GM18511 (cell line): Measurements from ENCODE around the gene RBMS3.

Experiments used
- ATAC-seq: cut with Tn5 transposase; IDR thresholded peaks from one replicate; pipeline ENCODE4 v1.9.1; 2021; ENCODE audit warnings: mild to moderate bottlenecking, moderate library complexity; ENCODE audit not compliant: unreplicated experiment

RBMS3 gene

DNA sequence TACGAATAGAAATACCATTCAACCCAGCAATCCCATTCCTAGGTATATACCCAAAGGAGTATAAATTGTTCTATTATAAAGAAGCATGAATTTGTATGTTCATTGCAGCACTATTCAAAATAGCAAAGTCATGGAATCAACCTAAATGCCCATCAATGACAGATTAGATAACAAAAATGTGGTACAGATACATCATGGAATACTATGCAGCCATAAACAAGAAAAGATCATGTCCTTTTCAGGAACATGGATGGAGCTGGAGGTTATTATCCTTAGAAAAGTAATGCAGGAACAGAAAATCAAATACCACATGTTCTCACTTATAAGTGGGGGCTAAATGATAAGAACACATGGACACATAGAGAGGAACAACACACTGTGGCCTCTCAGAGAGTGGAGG is 571.9 kb downstream of the RBMS3 start:
- ATAC-seq: no peak

DNA sequence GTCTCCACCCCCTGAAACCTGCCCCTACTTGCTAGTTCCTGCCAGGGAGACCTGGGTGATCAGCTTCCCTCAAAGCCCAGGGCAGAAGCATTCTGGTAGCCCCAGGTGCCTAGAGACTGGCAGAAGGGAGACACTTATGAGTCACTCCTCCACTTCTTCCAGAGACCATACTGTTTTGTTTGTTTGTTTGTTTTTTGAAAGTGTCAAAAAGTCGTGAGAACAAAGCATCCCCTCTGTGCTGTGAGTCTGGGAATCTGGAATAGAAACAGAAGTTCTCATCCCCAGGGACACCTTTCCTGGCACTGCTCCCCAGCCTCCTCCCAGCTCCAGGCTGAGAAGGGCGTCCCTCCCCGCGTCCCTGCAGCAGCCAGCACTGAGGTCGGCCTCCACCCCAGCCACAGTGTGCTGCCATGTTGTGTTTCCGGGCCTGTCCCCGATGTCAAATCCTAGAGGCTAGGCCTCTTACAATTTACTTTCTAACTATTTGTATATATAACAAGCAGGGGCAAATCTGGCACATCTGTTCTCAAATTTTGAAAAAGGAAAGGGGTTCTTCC is 573.0 kb downstream of the RBMS3 start:
- no peak for ATAC-seq

DNA sequence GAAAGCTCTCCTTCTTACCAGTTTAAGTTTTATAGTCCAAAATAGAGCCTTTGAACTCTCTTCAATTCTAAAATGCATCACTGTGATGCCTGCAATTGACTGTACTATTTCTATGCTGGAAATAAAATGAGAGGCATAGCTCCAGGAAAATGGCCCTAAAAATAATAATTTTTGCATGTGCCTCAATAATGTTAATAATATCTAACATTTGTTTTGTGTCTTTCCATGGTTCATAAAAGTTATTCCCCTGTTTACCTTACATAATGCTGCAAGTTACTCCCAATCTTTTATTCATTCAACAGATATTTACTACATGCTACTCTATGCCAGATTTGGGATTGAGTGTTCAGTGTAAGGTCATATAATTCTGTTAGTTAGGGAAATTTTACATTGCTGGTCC is 574.0 kb downstream of the RBMS3 start:
- ATAC-seq: no peak

DNA sequence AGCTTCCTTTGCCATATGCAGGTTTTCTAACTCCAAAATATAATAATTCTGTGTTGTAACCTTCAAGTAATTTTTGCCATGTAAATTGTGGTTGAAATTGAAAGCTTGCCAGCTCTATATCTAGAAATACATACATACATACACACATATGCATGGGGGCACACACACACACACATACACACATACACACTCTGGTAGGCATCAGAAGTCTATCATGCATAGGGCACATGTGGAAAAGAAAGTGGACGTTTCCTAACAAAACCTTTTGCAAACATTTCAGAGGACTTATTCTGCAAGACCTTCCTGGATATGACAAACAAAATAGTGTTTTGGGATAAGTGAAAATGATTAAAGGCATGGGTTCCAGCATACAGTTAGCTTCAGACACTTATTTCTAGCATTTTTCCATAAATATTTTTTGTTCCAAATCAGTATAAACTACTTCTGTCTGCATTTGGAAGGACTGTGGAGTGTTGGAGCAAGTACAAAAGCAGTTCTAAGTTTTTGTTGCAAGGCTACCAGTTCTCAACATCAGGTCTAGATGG is 578.9 kb downstream of the RBMS3 start:
- no peak for ATAC-seq

DNA sequence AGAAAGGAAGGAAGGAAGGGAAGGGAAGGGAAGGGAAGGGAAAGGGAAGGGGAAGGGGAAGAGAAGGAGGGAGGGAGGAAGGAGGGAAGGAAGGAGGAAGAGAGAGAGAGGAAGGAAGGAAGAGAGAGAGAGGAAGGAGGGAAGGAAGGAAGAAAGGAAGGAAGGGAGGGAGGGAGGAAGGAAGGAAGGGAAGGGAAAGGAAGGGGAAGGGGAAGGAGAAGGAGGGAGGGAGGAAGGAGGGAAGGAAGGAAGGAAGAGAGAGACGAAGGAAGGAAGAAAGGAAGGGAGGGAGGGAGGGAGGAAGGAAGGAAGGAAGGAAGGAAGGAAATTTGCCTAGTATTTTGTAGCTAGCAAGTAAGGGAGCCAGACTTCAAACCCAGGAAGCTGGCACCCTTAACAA is 583.9 kb downstream of the RBMS3 start:
- no peak for ATAC-seq

DNA sequence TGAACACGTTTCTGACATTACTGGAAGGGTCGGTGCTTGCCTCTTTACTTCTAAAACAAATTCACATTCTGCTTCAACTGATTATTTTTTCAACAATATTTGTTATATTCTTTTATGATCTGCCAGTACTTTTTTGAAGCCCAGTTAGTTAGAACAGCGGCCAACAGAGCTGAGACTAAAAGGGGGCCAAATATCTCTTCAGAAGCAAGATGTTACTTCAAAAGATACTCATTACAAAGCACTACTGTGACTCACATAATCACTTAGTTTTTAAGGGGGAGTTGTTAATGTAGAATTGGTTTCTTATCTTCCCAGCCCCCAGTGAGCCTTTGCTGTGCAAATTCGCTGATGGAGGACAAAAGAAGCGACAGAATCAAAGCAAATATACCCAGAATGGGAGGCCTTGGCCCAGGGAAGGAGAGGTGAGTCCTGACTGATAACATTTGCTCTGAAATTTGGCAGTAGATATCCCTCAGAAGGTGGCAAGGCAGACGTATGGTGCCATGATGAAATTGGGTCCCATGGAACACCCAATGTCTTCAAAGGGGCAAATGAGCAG is 587.8 kb downstream of the RBMS3 start:
- ATAC-seq: no peak

DNA sequence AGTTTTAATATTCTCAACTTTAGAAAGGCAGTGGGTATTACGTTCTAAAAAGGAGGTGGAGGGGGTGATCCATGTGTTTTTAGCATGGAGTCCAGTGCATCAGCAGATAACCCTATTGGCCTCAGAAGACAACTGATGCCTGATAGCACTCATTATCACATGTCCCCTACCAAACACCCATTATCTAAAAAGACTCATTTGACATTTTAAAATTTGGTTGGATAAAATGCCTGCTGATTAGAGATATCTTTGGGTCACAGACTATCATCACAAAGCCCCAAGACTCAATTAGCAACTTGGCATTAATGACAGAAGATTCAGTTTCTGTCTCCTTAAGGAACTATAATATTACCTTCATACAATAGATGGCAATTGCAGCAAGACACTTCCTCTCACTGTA is 589.3 kb downstream of the RBMS3 start:
- ATAC-seq: no peak

DNA sequence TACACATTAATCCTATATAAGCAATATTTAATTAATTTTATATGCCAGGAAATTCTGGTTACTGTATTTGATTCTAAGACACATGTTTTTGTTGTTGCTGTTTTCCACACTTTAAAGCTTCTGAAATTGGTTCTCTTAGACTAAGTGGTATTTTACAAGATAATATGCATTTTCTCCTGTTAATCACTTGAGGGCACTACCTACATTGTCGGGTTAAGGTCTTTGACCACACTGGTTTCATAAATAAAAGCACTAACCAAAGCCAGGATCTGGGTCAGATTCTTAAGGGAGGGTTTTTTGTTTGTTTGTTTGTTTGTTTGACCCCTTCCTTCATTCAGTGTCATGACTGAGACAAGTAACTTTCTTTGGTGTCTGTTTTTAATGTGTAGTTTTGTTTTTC is 590.2 kb downstream of the RBMS3 start:
- ATAC-seq: no peak

DNA sequence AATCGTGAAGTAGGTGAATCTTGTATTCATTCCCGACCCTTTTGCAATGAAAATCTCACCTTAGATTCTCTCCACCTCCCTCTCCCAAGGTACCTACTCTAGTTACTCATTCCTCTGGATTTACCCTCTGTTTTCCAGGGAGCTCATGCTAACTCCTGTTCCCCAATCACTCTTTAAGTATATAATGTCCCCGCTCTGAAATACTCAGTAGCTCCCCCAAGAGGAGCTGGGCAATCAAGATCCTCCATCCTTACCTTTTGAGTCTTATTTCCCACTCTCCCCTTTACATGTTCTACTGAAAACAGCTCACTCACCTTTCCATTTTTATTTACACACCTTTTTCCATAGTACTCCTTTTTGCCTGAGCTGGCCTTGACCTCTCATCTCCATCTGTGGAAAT is 599.9 kb downstream of the RBMS3 start:
- no peak for ATAC-seq

DNA sequence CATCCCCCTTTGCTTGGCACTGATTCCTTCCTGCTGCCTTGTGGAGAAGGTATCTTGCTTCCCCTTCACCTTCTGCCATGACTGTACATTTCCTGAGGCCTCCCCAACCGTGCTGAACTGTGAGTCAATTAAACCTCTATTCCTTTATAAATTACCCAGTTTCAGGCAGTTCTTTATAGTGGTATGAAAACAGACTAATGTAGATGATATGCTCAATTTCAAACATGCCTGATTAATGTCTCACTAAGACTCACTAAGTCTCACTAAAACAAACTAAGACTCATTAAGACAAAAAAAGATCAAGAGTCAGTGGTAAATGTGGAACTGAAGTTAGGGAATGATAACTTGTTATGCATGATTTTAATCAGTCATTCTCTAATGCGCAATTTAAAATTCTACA is 606.6 kb downstream of the RBMS3 start:
- ATAC-seq: no peak

DNA sequence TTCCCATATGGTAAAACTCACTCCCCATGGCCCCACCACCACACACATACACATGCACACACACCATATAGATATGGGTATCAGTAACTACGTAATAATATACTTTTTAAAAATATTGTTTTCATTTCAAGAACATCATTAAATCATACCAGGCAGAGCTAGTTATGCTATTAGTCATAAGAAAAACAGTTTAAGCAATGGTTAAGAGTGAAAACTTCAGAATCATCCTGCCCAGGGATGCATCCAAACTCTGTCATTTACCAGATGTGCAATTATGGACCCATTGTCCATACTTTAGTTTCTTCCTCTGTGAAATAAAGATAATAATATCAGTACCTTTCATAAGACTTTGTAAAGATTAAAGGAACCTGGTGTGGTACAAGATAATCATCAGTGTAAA is 608.3 kb downstream of the RBMS3 start:
- no peak for ATAC-seq

DNA sequence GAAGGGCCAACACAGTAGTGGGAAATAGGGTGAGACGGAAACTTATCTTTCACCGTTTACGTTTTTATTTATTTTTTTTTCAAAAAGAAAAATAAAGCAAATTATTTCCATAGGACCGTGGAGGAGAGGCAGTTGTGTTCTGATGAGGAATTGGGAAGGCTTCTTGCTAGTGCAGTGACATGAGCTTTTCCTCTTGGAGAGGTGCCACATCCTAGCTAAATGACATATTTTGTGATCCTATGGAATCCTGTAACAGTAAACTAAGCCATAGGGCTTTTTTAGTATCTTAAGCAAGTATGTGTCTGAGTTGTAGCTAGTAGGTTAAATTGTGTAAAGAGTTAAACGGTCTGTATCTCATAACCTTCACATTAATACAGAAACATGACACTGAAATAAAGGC is 609.9 kb downstream of the RBMS3 start:
- no peak for ATAC-seq

DNA sequence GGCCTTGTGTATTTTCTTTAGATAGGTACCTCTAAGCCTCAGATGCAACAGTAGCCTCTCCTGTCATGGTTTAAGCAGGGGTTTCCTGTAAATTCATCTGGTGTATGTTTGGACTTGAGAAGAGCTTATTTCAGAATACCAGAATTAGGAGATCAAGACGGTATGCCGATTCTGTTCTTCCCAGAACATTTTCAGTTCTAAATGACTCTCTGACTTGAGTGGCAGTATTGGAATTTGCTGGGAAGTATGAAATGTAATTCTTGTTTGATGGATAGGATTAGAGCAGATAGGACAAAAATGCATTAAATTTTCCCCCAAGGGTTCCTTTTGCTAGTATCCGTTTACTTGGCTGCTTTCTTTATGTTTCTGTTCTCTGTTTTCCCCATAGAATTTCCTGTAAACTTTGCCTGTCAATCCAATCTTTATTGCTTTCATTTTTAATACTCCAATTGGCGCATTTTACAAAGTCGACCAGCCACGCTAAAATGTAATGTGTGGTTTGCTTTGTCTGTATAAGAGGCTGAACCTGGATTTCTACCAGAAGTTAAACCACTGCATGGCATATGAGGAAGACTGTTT is 612.2 kb downstream of the RBMS3 start:
- ATAC-seq: no peak

DNA sequence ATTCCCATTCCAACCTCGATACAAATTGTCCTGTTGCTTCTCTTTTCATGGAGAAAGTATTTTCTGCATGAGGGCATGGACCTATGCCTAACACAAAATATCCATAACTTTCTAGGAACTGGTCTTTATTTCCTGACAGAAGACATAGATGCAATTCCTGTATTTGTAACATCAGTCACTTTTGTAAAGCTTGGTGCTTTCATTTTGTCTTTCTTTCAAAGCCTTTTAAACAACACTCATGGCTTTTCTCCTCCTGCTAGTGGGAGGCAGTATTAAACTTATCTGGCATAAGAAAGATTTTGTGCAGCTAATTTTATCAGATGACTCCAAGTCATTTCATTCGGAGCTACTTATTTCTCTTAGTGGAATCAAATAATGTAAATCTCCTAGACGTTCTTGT is 616.0 kb downstream of the RBMS3 start:
- no peak for ATAC-seq

DNA sequence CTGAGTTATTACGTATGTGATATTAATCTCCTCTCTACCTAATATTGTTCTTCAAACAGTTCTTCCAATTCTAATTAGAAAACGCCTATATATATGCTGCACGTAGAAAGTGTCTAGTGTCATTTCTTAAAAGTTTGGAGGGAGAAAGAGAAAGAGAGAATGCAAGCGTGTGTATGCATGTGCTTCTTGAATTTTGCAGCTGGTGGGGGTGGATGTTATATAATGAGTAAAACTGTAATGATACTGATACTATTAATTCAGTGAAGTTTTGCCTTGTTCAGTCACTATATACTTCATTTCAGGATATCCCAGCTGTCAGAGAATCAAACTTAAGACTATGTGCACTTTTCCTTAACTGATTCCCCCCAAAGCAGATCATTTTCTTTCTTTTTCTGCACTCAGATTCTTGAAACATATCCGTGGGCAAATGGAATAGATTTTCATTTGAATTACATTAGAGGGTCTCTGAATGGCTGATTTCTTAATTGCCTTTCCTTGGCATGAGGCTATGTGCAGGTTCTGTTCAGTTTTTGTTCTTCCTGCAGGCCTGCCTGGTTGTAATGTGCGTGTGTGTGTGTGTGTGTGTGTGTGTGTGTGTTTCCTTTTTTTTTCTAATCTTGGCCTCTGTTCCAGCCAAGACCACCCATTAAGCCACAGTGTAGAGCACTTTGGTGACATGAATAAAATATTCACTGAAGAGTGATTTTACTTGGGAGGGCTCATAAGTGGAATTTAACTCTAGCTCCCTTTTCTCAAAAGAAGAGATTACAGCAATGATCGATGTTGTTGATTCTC is 617.5 kb downstream of the RBMS3 start:
- no peak for ATAC-seq

DNA sequence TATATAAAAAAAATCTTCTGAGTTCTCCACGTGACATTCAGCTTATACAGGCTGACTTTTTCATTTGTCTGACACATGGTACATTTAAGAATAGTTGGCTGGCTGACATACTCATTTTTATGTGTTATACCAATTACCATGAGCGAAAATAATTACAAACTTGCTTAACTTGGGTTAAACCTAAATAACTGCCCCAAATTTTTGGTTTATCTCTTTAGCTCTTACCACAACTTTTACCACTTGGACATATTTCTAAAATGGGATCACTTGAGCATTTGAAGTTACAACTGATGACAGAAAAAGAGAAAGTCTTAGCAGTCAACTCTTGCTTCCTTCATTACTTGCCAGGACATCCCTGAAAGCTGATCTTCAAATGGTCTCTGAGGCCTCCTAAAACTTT is 618.1 kb downstream of the RBMS3 start:
- no peak for ATAC-seq

DNA sequence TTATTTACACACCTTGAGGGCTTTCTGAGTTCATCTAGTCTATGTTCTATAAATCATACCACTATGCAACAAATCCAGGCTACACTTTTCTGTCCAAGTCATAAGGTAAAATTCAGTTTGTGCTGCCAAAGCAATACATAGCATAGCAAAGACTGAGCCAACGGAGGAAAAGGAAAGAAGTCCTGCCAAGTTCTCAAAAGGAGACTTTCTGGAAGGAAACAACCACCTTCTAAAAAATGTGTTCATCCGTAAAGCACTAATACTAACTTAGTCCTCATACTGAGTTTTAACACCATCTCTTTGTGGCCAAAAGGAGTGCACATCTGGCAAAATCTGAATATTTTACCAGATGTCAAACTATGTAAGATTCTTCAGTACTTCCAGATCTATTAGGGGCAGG is 620.2 kb downstream of the RBMS3 start:
- no peak for ATAC-seq

DNA sequence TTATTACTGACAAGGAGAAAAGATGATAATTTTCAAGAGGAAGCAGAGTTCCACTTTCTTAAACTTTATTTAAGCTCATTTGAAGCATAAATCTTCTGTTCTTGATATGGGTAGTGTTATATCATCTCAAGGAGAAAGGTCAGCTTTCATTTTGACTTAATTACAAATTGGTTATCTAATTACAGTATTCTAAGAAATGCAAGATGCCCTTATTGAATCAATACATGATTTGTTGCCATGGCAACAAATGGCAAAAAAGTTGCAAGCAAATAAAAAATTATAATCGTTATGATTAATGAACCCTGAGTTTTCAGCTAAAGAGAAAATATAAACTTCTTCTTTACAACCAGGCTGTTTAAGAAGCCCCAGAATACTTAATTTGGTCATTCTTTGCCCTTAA is 622.7 kb downstream of the RBMS3 start:
- no peak for ATAC-seq

DNA sequence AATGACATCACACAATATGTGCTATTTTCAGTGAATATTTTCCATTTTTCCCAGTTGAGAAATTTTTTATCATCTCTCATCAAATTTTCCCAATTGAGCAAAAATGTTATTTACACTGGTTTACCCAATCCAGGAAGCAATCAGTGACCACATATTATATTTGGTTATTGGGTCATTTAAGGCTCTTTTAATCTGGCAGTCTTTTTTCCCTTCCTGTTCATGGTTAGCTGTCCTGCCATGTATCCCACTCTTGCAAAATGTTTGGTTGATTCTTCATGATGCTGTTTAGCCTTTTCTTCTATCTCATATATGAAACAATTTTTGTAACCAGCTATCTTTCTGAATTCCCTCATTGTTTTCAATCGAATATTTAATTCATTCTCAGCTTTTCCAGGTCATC is 626.0 kb downstream of the RBMS3 start:
- no peak for ATAC-seq

DNA sequence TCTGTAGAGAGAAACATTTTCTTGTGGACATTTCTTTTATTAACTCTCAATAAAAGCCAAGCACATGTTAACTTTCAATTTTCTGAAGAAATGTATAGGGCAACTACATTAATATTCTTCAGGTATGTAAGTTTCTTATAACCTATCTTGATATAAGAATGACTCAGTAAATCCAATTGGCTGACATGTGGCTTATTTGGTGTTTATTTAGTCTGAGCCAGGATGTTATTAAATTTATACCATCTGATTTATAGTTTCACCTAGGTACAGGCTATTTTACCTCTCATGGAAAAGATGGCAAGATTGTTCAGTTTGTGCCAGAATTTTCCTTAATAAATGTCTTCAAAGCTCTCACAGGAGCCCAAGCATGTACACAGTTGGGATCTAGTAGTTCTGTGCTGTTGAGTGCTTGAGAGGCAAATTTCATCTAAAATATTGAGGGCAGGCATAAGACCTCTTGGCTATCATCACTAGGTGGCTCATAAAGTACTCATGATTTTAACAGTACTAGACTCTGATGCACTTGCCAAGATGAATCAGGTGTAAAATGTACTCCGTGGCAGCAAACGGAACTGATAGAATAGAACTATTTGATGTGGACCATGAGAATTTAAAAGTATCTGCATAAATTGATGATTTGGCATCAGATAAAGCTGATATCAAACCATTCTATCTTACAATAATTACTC is 631.9 kb downstream of the RBMS3 start:
- no peak for ATAC-seq

DNA sequence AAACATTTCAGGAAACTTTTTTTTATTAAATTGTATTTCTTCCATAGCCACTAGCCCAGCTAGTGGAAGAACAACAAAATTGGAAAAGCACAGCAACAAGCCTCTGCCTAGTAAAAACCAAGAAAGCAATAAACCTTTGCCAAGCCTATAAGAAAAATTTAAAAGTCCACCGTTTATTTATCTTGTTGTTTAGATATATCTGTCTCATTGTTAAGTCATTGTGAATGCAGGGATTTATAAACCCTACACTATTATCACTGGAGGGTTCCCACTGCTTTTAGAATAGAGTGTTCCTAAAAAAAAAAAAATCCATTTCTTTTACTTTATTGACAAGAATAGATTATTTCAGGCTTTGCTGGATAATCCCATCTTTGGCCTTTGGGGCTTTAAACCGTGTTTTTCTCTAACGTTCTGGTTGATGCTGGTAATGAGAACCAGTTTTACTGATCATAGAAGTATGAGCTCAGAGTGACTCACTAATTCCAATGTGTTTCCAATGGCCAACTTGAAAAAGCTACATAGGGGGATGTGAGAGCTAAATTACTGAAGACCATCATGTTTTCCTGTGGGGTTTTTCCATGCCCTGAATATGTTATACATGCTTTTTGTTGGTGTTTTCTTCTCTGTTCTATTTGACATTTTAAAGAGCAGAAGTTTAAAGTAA is 634.1 kb downstream of the RBMS3 start:
- no peak for ATAC-seq
